Stimulated activated CD8-positive, alpha-beta memory T cell treated with anti-CD3 and anti-CD28 coated beads, Interleukin-15, amount 100 ng/mL, for 4 hours (primary cell): ENCODE data around the gene LEUTX.
A peak's percentile ranks its signal among the peaks of the same experiment; 100 is the strongest.
"Not testable (repeated sequence)": the region's sequence is repeated elsewhere in the genome, so short reads cannot be mapped to it uniquely, and the experiment has no call there.

Experiments used
- DNase-seq, 2 donors: peaks; one replicate each; pipeline ENCODE4 v3.0.0-alpha.2; 2020; ENCODE audit warnings: low read depth in 2 of 2

The LEUTX gene

GRCh38 chr19:39780894-39781293 lies 2.2 kb downstream of the LEUTX start:
- no peak for DNase-seq

- no peak for DNase-seq
Measured at GRCh38 chr19:39788244-39788643, 9.6 kb downstream of the LEUTX start.

- peak; percentile 30 to 42 for DNase-seq
Measured at GRCh38 chr19:39792999-39793546, 14.4 kb downstream of the LEUTX start.

GRCh38 chr19:39795001-39795400 lies 16.3 kb downstream of the LEUTX start:
- no peak for DNase-seq

GRCh38 chr19:39796000-39796498 lies 17.4 kb downstream of the LEUTX start:
- DNase-seq = no peak

GRCh38 chr19:39797083-39797482 lies 18.4 kb downstream of the LEUTX start:
- DNase-seq = no peak

- no peak for DNase-seq
Measured at GRCh38 chr19:39802958-39803357, 24.3 kb downstream of the LEUTX start.

GRCh38 chr19:39805104-39805503 lies 26.4 kb downstream of the LEUTX start:
- DNase-seq = no peak

- DNase-seq = no peak
Measured at GRCh38 chr19:39807846-39808364, 29.3 kb downstream of the LEUTX start.

- not testable (repeated sequence) for DNase-seq
Measured at GRCh38 chr19:39808688-39809087, 30.0 kb downstream of the LEUTX start.

GRCh38 chr19:39809368-39809767 lies 30.7 kb downstream of the LEUTX start:
- DNase-seq = no peak

- DNase-seq = no peak
Measured at GRCh38 chr19:39810424-39810823, 31.8 kb downstream of the LEUTX start.

- no peak for DNase-seq
Measured at GRCh38 chr19:39811064-39811463, 32.4 kb downstream of the LEUTX start.

GRCh38 chr19:39813264-39813993 lies 34.8 kb downstream of the LEUTX start:
- DNase-seq = no peak

- not testable (repeated sequence) for DNase-seq
Measured at GRCh38 chr19:39814111-39814510, 35.5 kb downstream of the LEUTX start.

GRCh38 chr19:39814595-39814994 lies 35.9 kb downstream of the LEUTX start:
- DNase-seq = no peak

- no peak for DNase-seq
Measured at GRCh38 chr19:39816287-39817048, 37.8 kb downstream of the LEUTX start.

GRCh38 chr19:39817888-39818561 lies 39.4 kb downstream of the LEUTX start:
- DNase-seq = no peak

GRCh38 chr19:39818626-39819097 lies 40.0 kb downstream of the LEUTX start:
- no peak for DNase-seq

- no peak for DNase-seq
Measured at GRCh38 chr19:39819786-39820185, 41.1 kb downstream of the LEUTX start.

- DNase-seq = no peak
Measured at GRCh38 chr19:39820696-39821095, 42.0 kb downstream of the LEUTX start.

- DNase-seq = no peak
Measured at GRCh38 chr19:39823686-39824085, 45.0 kb downstream of the LEUTX start.
